Stimulated activated CD8-positive, alpha-beta memory T cell treated with anti-CD3 and anti-CD28 coated beads, Interleukin-15, amount 100 ng/mL, for 4 hours (primary cell): ENCODE measurements around the gene TFF3.

ENCODE experiments used
- DNase-seq, 2 donors: peaks; one replicate each; pipeline ENCODE4 v3.0.0-alpha.2; 2020; ENCODE audit warnings: low read depth in 2 of 2

Gene TFF3

DNA sequence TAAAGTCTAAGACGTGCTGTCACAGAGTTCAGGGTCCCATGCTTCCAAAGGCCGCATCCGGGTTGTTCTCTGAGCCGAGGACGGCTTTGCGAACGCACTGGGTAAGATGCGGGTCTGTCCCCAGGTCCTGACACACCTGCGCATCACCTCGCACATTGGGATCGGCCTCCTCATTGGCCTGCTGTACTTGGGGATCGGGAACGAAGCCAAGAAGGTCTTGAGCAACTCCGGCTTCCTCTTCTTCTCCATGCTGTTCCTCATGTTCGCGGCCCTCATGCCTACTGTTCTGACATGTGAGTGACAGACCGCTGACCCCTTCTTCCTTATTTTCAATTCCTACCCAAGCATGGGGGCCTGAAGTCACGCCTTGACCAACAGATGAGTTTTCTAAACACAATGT is 25.3 kb downstream of the TFF3 start:
- DNase-seq = no peak

DNA sequence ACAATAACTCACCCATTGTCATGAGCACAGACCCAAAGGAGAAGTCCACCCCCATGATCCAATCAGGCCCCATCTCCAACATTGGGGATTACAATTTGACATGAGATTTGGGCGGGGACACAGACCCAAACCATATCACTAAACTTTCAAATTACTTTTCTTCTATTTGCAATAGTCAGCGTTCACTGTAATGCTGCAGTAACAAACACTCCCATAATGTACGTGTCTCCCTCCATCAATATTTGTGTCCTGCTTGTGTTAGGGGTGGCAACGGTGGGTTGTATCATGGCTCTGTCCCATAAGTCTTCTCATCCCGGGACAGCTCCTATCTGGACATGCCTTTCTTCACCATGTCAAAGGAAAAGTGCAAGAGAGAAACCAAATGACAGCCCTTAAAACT is 26.2 kb downstream of the TFF3 start:
- DNase-seq = no peak

DNA sequence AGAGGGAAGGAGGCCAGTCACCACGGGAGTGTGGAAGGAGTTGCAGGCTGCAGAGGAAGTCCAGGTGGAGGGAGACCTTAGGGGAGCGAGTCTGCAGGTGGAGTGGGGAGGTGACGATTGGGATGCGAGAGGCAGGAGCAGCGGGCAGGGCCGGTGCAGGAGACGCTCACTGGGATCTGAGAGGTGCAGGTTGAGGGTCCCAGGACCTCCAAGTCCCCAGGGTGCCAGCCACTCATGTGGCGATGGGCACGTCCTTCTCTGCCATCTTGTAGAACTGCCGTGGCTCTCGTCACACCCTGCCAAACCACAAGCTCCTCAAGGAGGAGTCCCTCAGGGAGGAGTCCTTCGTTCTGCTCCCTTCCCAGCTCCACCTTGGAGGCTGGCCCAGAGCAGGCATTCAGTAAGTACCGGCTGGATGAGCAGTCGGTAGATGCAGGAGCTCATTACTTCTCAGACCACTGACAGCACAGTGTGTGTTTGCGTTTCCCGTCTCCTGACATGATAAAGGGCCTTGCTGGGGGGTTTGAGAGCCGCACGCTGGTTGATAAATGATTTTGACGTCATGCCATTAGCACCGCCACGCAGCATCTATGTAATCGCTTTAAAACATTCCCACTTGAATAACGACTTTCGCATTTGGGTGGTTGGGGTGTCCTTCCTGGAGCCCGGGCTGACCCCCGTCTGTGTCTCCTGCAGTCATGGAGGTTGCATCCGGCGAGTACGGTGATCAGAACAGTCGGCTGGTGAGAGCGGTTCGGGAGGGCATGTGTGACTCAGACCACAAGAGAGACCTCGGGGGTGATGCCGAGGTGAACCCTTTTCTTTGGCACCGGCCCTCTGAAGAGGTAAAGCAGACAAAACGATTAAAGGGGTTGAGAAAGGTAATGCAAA is 27.8 kb downstream of the TFF3 start:
- no peak for DNase-seq

GRCh38 chr21:42286416-42286815 is 28.8 kb downstream of the TFF3 start:
- DNase-seq = no peak

GRCh38 chr21:42285569-42286245 is 29.5 kb downstream of the TFF3 start:
- no peak for DNase-seq

DNA sequence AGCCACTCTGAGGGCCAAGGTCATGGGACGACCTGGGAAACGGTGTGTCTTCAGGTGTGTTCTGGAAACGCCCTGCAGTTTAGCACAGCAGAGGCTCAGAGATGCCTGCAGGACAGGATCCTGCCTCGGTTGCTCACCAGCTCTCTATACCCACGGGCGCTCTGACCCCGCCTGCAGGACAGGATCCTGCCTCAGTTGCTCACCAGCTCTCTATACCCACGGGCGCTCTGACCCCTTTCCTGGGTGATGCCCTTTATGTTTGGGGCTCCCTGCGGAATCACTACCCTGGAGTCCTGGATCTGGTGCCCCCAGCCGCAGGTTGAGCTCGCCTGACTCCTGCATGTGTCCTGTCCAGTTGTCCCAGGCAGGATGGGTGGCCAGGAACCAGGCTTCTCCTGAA is 32.5 kb downstream of the TFF3 start:
- DNase-seq = no peak

DNA sequence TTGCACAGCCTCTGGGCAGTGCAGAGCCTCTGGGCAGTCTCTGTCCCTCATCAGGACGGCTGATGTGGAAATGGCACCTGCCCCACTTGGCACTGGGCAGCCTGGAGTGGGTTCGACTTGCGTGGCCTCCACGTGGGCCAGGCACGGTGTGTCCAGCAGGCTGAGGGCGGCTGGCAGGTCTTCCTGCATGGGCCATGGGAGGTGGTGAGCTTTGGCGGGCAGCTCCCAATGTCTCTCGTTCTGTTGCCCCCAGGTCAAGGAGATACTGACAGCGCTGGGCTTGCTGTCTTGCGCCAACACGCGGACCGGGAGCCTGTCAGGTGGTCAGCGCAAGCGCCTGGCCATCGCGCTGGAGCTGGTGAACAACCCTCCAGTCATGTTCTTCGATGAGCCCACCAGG is 33.2 kb downstream of the TFF3 start:
- DNase-seq = no peak

GRCh38 chr21:42281181-42281680 is 34.0 kb downstream of the TFF3 start:
- no peak for DNase-seq

DNA sequence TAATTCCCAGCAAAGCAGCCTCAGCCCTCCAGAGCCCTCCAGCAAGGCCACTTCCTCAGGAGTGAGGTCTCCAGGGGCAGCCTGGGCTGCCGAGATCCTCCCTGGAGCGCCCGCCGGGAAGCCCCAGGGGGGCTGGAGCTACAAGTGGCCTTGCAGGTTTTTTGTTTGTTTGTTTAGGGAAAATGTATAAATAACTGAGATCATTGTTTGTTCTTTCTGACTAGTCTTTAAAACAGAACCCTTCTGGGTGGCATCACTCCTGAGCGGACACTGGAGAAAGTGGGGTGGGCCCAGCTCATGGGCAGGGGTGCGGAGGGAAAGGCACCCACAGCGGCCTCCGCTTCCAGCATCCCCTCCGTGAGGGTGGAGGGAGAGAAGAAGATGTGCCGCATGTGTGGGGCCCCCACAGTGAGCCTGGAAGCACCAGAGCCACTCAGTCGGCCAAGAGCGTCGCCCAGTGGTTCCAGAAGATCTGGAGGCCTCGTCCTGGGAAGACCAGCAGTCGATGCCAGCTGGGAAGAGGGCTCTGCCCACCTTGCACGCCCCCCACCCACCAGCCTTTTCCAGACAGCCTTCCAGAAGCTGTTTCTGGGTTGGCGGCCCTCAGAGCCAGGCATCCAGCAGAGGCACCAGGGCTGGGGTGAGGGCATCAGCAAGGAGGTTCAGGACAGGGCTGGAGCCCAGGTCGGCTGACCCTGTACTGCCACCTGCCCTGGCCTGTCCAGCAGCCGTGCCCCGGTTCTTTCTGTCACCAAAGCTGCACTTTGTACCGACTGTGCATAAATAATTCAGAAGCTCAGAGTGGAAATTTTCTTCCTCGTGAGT is 34.6 kb downstream of the TFF3 start:
- no peak for DNase-seq

GRCh38 chr21:42279888-42280287 is 35.3 kb downstream of the TFF3 start:
- no peak for DNase-seq

DNA sequence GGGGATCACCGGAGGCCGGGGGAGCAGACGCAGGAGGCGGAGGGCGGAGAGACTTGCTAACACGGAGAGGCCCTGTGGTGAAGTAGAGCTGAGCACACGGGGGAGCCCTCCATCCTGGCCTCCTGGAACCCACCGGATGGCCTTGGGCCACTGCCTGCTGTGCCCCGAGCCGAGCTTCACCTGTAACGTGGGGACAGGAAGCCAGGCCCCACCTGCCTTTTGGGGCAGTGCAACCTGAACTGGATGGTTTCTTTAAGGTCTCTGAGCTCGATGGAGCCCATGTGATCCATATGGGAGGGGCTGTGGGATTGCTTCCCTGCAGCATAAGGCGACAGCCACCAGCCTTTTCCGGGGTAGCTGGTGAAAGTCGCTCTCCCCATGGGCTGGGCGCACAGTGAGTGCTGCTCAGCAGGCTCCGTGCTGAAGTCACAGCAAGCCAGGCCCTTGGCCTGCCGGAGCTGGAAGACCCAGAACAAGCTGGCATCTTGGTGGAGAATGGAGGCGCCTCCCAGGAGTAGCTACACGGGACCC is 35.8 kb downstream of the TFF3 start:
- no peak for DNase-seq

GRCh38 chr21:42278451-42279149 is 36.6 kb downstream of the TFF3 start:
- no peak for DNase-seq

- DNase-seq = no peak
Measured at GRCh38 chr21:42277593-42277992, 37.6 kb downstream of the TFF3 start.

DNA sequence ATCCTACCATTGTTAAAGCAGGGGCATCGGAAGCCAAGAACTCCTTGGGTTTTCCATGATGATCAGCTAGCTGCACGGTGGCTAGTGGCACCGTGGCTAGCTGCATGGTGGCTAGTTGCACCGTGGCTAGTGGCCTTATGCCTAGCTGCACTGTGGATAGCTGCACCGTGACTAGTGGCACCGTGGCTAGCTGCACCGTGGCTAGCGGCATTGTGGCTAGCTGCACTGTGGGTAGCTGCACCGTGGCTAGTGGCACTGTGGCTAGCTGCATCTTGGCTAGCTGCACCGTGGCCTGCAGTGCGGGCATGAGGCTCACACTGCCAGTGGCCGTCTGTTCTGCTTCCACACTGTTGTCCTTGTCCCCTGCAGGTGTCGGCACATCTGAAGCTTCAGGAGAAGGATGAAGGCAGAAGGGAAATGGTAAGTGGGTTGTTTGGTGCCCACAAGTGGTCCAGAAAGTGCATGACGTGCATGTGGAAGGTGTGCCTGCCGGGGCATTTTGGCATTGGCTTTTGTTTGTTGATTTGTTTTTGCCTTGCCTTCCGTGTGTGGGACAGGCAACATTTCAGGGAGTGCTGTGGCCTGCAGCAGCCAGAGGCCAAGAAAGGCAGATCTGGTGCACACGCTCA is 38.6 kb downstream of the TFF3 start:
- DNase-seq = no peak

- no peak for DNase-seq
Measured at GRCh38 chr21:42276076-42276475, 39.1 kb downstream of the TFF3 start.

DNA sequence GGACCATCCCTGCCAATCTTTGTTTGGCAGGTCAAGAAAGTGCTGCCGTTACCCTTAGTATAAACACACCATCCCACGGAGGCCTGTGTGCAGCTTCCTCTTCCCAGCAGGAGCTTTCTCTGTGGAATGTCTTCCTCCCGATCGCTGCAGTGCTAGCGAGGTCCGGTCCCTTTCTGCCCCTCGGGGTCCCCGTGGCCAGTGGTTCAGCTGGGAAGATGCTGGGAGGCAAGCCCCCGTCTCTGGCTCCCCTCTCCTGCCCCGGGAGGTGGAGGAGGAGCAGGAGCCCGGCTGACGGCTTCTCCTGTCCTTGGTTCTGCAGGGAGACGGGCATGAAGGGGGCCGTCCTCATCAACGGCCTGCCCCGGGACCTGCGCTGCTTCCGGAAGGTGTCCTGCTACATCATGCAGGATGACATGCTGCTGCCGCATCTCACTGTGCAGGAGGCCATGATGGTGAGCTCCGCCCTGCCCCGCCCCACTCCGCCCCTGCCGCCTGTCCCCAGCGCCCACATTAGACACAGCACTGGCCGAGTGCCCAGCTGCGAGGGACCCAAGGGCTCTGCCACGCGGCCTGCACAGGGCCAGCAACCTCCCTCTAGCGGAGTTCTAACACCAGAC is 42.1 kb downstream of the TFF3 start:
- DNase-seq = no peak

DNA sequence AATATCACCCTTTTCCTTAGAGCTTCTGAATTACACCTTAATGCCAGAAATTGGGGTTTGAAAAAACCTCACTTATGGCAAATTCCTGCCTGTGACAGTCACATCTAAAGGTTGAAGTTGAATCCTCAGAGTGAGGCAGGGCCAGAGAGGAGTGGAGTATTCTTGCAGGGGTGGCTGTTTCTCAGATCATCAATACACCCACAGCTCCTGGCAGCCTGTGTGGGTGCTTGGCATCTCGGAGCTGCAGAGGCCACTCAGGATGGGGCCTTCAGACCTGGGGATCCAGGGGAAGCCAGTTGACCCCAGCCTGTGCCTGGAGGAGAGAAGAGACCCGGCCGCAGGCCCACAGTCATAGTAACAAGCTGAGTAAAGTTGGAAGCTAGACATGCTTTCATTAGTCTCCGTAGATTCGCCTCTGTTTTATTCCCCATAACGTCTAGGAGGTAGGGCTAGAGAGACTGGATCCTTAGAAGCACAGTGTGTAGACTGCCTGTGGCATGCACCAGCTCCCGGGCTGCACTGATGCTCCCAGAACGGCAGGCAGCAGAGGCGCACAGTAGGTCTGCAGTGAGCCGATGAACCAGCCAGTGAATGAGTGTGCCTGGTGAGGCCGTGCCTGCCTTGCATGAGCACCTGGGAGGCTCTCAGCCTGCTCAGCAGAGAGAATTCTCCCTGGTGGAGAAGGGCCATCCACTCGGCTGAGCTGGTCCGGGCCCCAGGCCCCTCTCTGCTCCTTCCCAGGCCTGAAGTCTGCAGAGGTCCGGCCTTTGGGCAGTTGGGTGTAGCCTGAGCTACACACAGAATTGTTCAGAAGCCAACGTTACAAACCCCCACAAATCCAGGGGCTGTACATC is 42.9 kb downstream of the TFF3 start:
- DNase-seq = no peak

- DNase-seq = no peak
Measured at GRCh38 chr21:42271065-42271464, 44.1 kb downstream of the TFF3 start.

- no peak for DNase-seq
Measured at GRCh38 chr21:42269386-42269785, 45.8 kb downstream of the TFF3 start.
